ENCODE data around the gene CABP7. TPM values are rescaled to one million over a fixed set of nuclear protein-coding genes. Genes with fewer than 3 reads are reported as not detected.

CABP7 gene
- total RNA-seq, 1 donor from 2014 or later, result not detected

DNA sequence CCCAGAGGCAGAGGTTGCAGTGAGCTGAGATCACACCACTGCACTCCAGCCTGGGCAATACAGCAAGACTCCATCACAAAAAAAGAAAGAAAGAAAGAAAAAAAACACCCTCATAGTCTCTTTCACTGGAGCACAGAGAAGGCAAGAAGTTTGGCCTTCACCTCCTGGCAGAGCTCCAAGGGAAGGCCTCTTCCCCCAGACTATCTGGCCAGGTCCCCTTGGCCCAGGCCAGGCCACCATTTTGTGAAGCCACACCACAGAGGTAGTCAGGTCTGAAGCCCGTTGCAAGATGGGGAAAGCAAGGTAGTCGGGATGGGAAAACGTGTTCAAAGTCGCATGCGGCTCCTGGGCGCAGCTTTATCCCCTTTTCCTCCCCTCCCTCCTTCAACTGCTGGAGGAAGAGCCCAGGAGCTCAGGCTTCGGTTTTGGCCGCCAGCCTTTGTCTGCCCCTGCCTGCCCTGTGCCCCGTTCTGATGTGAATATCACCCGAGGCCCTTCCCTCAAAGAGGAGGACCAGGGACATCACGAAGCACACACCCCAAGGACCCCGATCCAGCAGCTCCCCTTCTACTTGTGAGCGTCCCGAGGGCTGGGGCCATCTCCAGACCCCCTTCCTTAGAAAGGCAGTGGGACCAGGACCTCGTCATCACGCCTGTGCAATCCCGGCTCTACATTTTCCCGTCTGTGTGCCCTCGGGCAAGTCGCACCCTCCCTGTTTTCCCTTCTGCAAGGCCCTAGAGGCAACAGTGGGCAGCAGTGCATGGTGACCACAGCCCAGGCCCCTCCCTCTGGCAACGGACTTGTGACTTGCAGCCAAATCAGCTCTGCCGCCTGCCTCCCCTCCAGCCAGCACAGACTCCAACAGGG, 17.7 kb downstream of the CABP7 start:
- Histone ChIP-seq H3K4me3 (no peak overlapping the region), H3K27me3 (no peaks in the 10 kb centered on the region), H3K36me3 (peaks cover 0 to 5% of the 10 kb centered on the region in 2 donors), H3K4me1 (peaks cover 15% of the 10 kb centered on the region), H3K27ac (no peak overlapping the region), H3K9me3 (no peaks in the 10 kb centered on the region)
- intact Hi-C loops (cut with DNase I), result no loop called here
- DNase-seq (ENCODE audit: extremely low spot score in 2 of 2), result no peak
- TF ChIP-seq POLR2A (IDR thresholded peaks at IDR 0.05) (no peak), POLR2AphosphoS5 (IDR thresholded peaks at IDR 0.05; ENCODE audit: insufficient read depth in 1 of 2, low read depth in 1 of 2) (no peak)
- TF ChIP-seq, protein P1, sequence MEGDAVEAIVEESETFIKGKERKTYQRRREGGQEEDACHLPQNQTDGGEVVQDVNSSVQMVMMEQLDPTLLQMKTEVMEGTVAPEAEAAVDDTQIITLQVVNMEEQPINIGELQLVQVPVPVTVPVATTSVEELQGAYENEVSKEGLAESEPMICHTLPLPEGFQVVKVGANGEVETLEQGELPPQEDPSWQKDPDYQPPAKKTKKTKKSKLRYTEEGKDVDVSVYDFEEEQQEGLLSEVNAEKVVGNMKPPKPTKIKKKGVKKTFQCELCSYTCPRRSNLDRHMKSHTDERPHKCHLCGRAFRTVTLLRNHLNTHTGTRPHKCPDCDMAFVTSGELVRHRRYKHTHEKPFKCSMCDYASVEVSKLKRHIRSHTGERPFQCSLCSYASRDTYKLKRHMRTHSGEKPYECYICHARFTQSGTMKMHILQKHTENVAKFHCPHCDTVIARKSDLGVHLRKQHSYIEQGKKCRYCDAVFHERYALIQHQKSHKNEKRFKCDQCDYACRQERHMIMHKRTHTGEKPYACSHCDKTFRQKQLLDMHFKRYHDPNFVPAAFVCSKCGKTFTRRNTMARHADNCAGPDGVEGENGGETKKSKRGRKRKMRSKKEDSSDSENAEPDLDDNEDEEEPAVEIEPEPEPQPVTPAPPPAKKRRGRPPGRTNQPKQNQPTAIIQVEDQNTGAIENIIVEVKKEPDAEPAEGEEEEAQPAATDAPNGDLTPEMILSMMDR (IDR thresholded peaks at IDR 0.05), result no peak

DNA sequence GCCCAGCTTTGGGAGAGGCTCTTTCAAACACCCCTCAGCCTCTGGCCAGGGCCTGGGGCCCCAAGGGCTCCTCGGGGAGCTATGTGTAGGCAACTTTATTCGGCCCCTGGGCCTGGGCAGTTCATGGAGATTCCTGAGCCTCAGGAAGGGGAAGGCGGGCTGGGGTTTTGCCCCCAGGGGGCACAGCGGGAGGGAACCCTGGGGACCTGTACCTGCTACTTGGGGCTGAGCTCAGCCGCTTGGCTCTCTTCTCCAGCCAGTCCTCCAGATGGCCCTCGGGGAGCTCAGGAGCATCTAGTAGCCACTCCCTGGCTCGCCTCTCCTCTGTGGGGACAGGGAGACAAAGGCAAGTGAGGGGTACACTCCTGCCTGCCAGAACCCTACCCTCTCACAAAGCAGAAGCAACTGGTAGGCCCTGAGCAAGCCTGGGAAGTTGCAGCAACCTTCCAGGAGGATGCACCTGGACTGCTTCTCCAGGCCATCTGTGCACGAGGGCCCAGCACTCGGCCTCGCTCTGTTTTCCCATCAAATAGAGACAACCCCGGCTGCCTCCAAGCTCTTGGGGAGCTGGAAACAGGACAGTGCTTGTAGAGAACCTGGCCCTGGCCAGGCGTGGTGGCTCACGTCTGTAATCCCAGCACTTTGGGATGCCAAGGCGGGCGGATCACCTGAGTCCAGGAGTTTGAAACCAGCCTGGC, 18.5 kb downstream of the CABP7 start:
- Histone ChIP-seq H3K27ac (no peak overlapping the region), H3K4me1 (peaks cover 11% of the 10 kb centered on the region), H3K27me3 (no peaks in the 10 kb centered on the region), H3K9me3 (no peaks in the 10 kb centered on the region), H3K36me3 (peaks cover 0 to 5% of the 10 kb centered on the region in 2 donors), H3K4me3 (no peak overlapping the region)
- TF ChIP-seq, protein P1 (IDR thresholded peaks at IDR 0.05), result no peak
- no peak for TF ChIP-seq POLR2AphosphoS5 (IDR thresholded peaks at IDR 0.05; ENCODE audit: insufficient read depth in 1 of 2, low read depth in 1 of 2)
- no peak for TF ChIP-seq POLR2A (IDR thresholded peaks at IDR 0.05)
- no peak for DNase-seq (ENCODE audit: extremely low spot score in 2 of 2)
- intact Hi-C loops (cut with DNase I), result no loop called here

DNA sequence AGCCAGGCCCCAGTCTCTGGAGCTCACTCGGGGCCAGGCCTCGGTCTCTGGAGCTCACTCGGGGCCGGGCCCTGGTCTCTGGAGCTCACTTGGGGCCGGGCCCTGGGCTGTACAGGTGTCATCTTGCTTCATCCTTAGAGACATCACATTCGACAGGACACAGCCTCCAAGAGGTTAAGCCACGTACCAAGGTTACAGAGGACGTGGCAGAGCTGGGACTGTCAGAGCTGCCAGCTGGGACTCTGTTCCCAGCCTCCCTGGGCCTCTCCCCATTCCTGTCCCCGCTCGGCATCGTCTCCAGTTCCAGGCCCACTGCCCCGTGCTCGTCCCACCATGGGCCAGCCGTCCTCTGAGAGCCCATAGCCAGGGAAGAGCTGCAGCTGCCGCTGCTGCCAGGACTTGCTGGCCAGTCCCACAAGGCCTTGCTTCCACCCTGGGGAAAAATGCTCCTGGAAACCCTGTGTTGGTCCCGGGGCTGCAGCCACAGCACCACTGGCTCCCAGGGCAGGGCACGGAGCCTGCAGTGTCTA, 19.6 kb downstream of the CABP7 start:
- TF ChIP-seq POLR2AphosphoS5 (IDR thresholded peaks at IDR 0.05; ENCODE audit: insufficient read depth in 1 of 2, low read depth in 1 of 2) (no peak), POLR2A (IDR thresholded peaks at IDR 0.05) (no peak)
- TF ChIP-seq, protein P1 (IDR thresholded peaks at IDR 0.05), result no peak
- H3K4me1 ChIP-seq, result peaks cover 2% of the 10 kb centered on the region
- intact Hi-C loops (cut with DNase I), result no loop called here
- peaks cover 0 to 5% of the 10 kb centered on the region in 2 donors for H3K36me3 ChIP-seq
- no peaks in the 10 kb centered on the region for H3K27me3 ChIP-seq
- DNase-seq (ENCODE audit: extremely low spot score in 2 of 2), result no peak
- H3K4me3 ChIP-seq, result no peak overlapping the region
- no peak overlapping the region for H3K27ac ChIP-seq
- H3K9me3 ChIP-seq, result no peaks in the 10 kb centered on the region

DNA sequence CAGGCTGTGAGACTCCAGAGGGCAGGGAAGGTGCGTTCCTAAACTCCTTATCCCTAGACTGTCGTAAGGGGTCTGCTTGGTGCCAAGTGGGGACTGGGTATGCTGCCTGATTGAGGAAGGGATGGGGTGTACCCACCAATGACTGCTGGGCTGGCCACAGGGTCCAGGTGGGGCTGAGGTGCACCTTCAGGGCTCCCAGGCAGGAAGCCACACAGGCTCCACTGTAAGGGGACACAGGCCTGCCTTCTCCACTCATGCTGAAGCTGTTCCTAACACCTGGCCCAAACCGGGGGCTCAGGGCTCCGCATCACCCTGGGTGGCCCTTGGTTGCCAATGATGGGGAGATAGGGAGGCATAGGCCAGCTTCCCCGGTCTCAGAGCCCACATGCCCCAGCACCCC, 20.4 kb downstream of the CABP7 start:
- peaks cover 10% of the 10 kb centered on the region for H3K4me1 ChIP-seq
- no peaks in the 10 kb centered on the region for H3K27me3 ChIP-seq
- intact Hi-C loops (cut with DNase I), result no loop called here
- TF ChIP-seq, protein P1 (IDR thresholded peaks at IDR 0.05), result no peak
- TF ChIP-seq POLR2A (IDR thresholded peaks at IDR 0.05), result no peak
- TF ChIP-seq POLR2AphosphoS5 (IDR thresholded peaks at IDR 0.05; ENCODE audit: insufficient read depth in 1 of 2, low read depth in 1 of 2), result no peak
- DNase-seq (ENCODE audit: extremely low spot score in 2 of 2), result no peak
- H3K9me3 ChIP-seq, result no peaks in the 10 kb centered on the region
- no peak overlapping the region for H3K4me3 ChIP-seq
- H3K27ac ChIP-seq, result no peak overlapping the region
- peaks cover 0 to 5% of the 10 kb centered on the region in 2 donors for H3K36me3 ChIP-seq

Data from vagina (tissue), 2 donors.